COLO668 (cell line): ENCODE results near the gene SHF.
A peak's percentile ranks its signal among the peaks of the same experiment; 100 is the strongest.

Experiments
- DNase-seq: peaks from one replicate; lab custom pipeline; 2025; ENCODE audit not compliant: unreplicated experiment; lab: John Stamatoyannopoulos, UW

Gene SHF

GRCh38 chr15:45200001-45200798 is 12.4 kb upstream of the SHF start:
- DNase-seq = peak; percentile 90

- peak; percentile 75 for DNase-seq
Measured at GRCh38 chr15:45199136-45199810, 11.5 kb upstream of the SHF start.

- DNase-seq = peak; percentile 89
Measured at GRCh38 chr15:45198337-45199135, 10.8 kb upstream of the SHF start.

GRCh38 chr15:45197512-45197911 is 9.7 kb upstream of the SHF start:
- no peak for DNase-seq

- DNase-seq = no peak
Measured at GRCh38 chr15:45187578-45187893, 230 bp downstream of the SHF start.

DNA sequence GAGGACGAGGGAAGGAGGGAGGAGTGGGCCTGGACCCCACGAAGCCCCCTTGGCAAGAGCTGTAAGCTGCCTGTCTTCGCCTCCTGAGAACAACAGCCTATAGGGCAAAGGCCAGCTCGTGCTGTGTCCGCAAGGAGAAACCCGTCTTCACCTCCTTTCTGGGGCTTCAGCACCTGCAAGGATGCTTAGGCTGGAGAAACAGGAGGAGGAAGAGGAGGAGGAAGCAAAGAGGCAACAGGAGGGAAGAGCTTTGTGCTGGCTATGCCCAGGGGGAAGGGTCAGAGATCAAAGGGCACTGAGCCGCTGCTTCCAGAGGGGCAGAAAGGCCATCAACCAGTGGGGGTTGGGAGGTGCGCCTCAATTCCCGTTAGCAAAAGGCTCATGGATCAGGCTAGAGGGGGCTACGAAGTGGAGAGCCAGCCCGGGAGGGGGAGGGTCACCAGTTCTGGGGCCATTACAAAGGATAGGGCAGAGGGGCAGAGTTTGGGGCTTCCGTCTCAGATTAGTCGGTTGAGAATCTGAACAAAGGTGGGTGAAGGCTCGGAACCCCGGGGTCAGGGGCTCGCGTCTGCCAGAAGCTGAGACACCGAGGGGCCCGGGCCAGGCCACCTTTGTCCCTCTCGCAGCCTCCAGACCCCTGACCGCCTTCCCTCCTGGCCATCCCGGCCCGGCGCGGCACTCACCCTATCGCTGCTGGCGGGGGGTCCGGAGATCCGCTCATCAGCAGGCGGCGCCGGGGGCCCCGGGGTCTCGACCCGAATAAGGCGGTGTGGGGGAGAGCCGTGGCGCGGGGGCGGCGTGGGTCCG is 792 bp downstream of the SHF start:
- no peak for DNase-seq

GRCh38 chr15:45185903-45186770 is 1.6 kb downstream of the SHF start:
- no peak for DNase-seq

- no peak for DNase-seq
Measured at GRCh38 chr15:45185069-45185779, 2.5 kb downstream of the SHF start.

DNA sequence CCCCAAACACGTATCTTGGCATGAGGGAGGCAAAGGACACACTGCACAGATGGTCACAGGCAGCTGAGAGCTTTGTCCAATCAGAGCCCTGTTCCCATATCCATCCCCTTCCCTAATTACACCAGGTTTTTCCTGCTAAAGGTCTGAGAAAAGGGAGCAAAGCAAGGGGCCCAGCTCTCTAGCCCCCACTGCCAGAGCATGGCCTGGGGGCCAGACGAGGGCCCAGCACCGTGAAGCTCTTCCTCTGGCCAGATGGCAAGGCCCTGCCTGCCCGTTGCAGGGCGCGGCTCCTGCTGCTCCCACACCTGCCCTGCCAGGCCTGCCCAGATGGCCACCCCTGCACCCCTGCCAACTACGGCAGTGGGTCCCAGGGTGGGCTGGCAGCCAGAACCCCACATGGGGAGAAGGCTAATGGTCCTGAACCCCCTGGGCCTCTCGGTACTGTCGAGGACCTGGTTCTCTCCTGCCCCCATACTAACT is 3.2 kb downstream of the SHF start:
- DNase-seq = no peak

DNA sequence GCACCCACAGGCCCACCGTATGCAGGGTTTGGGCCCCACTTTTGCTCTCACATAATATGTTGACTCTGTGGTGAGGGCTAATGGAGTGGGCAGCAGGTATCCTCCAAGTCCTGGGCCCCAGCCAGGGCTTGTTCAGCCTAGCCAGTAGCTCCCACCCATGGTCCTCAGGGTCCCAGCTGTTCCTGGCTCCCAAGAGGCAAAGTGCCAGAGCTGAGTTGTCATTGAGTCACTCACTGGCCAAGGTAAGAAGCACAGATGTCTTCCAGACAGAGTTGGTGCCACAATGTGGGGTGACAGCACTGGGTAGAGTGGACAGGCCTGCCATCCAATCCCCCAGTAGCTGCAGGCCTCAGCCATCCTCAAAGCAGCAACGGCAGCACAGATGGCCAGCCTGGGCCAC is 4.3 kb downstream of the SHF start:
- no peak for DNase-seq

DNA sequence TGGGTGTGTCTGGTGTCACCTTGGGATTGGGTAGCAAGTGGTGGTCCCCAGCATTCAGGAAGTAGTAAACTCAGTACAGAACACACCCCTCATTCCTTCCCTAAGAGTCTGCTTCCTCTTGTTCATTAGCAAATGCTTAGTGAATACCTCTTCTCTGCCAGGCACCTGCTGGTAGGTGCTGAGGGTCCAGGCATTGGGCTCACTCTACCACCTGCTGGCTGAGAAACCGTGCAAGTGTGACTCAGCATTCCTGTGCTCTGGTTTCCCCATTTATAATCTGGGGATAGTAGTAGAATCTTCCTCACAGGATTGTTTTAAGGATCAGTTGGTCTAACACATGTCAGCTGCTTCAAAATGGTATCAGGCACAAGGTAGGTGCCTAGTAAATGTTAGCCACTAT is 4.8 kb downstream of the SHF start:
- peak; percentile 24 for DNase-seq

DNA sequence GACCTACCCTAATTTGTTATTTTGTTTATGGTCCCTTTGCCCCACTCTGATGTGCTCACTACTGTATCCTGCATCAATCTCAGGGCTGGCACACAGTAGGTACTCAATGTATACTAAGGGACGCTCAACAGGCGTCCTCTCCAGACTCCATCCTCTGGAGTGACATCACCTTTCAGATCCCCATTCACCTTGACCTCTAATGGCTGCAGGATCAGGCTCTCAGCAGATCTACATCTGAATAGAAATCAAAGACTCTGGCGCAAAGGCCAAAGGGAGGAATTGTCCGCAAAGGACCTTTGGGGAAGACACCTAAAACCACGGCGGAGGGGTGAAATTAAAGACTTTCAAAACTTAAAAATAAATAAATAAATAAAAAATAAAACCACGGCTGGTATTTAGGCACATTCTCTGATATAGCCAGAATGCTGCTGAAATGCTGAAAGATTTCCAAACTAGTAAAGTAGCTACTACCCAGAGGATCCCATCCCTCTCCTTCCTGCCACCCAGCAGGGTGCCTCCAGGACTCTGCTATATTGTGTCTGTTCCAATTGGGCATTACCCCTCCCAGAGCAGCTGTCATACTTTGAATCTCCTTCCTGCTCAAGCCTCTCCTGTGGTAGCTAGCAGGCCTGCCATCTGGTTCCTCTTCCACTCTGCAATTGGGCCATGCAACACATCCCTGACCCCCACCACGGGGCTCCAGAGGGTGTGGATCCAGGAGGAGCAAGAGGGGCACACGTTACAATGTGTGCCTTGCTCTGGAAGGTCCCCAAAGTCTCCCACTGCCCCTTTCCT is 6.1 kb downstream of the SHF start:
- DNase-seq = peak; percentile 35

- DNase-seq = no peak
Measured at GRCh38 chr15:45180648-45181436, 6.9 kb downstream of the SHF start.

GRCh38 chr15:45180201-45180600 is 7.6 kb downstream of the SHF start:
- no peak for DNase-seq

DNA sequence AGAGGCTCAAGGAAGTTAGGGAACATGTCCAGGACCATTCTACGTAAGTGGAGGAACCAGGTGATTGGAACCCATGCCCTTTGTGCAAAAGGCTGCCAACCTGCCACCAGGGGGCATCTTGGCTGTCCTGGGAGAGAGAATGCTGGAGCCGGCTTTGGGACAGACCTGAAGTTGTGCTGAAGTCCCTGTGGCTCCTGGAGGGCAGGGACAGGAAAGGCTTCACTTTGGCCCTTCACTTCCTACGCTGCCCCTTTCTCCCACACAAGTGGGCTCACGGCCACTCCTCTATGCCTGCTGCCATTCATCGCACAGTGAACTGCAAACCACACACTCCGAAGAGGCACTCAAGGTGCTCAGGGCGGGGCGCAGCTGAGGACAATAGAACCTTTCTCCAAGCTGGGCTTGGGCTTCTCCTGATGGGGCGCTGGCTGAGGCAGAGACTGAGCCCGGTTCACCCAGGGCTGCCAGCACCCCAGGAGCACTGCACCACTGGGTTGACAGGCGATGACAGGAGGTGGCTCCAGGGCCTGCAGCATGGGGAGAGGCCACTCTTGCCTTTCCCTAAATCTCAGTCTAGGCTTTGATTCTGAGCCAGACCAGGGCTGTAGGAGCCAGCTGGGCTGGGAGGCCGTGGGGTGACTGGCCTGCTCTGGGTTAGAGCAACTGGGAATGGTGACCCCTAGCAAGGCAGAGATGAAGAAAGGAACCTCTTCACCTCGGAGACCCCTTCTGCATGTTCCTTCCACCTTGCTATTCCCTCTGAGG is 8.4 kb downstream of the SHF start:
- peak; percentile 11 for DNase-seq

- DNase-seq = no peak
Measured at GRCh38 chr15:45177285-45177684, 10.5 kb downstream of the SHF start.

GRCh38 chr15:45174577-45174976 is 13.2 kb downstream of the SHF start:
- no peak for DNase-seq
